GM18517 (cell line): Measurements from ENCODE around the gene TIMM50.
"Not testable (repeated sequence)": the region's sequence is repeated elsewhere in the genome, so short reads cannot be mapped to it uniquely, and the experiment has no call there.

Experiments
- ATAC-seq: cut with Tn5 transposase; IDR thresholded peaks from one replicate; pipeline ENCODE4 v1.9.1; 2021; ENCODE audit warnings: mild to moderate bottlenecking, moderate library complexity; ENCODE audit not compliant: unreplicated experiment

The TIMM50 gene

GRCh38 chr19:39480337-39481228 lies at the start of gene TIMM50:
Gene TIMM50 (plus strand): TSS chr19:39480838. CDS start chr19:39480854, 16 bp downstream.
- peak; percentile 79 for ATAC-seq

GRCh38 chr19:39432677-39433025 lies 48.0 kb upstream of the TIMM50 start:
- no peak for ATAC-seq

GRCh38 chr19:39433480-39434079 lies 47.1 kb upstream of the TIMM50 start:
- no peak for ATAC-seq

GRCh38 chr19:39434123-39435076 lies 46.2 kb upstream of the TIMM50 start:
- no peak for ATAC-seq

GRCh38 chr19:39435499-39436349 lies 44.9 kb upstream of the TIMM50 start, which contains the start of gene RPS16:
Gene RPS16 (minus strand): TSS chr19:39435949. CDS start chr19:39435895, 54 bp downstream.
- ATAC-seq: peak; percentile 54

- no peak for ATAC-seq
Observed at GRCh38 chr19:39436350-39436716, 44.3 kb upstream of the TIMM50 start.

- no peak for ATAC-seq
Observed at GRCh38 chr19:39438270-39438934, 42.2 kb upstream of the TIMM50 start.

- ATAC-seq: no peak
Observed at GRCh38 chr19:39444598-39445195, 35.9 kb upstream of the TIMM50 start.

- ATAC-seq: peak; percentile 73
Observed at GRCh38 chr19:39445196-39446111, 35.2 kb upstream of the TIMM50 start, which contains the start of gene SUPT5H. Gene SUPT5H (plus strand): TSS chr19:39445582. CDS start chr19:39445891, 309 bp downstream.

GRCh38 chr19:39446365-39447084 lies 34.1 kb upstream of the TIMM50 start:
- ATAC-seq: no peak

GRCh38 chr19:39448271-39448670 lies 32.4 kb upstream of the TIMM50 start:
- no peak for ATAC-seq

GRCh38 chr19:39449116-39449797 lies 31.4 kb upstream of the TIMM50 start:
- no peak for ATAC-seq

- ATAC-seq: not testable (repeated sequence)
Observed at GRCh38 chr19:39451257-39451656, 29.4 kb upstream of the TIMM50 start.

GRCh38 chr19:39463403-39463802 lies 17.2 kb upstream of the TIMM50 start:
- ATAC-seq: no peak

GRCh38 chr19:39465956-39466747 lies 14.5 kb upstream of the TIMM50 start:
- ATAC-seq: no peak

- ATAC-seq: no peak
Observed at GRCh38 chr19:39467941-39468340, 12.7 kb upstream of the TIMM50 start.
